ENCODE data around the gene LFNG. TPM values are rescaled to one million over a fixed set of nuclear protein-coding genes. Genes with fewer than 3 reads are reported as not detected.
A peak's percentile ranks its signal among the peaks of the same experiment; 100 is the strongest.

The LFNG gene
- total RNA-seq, 1 donor from 2014 or later = 58.0 TPM

DNA sequence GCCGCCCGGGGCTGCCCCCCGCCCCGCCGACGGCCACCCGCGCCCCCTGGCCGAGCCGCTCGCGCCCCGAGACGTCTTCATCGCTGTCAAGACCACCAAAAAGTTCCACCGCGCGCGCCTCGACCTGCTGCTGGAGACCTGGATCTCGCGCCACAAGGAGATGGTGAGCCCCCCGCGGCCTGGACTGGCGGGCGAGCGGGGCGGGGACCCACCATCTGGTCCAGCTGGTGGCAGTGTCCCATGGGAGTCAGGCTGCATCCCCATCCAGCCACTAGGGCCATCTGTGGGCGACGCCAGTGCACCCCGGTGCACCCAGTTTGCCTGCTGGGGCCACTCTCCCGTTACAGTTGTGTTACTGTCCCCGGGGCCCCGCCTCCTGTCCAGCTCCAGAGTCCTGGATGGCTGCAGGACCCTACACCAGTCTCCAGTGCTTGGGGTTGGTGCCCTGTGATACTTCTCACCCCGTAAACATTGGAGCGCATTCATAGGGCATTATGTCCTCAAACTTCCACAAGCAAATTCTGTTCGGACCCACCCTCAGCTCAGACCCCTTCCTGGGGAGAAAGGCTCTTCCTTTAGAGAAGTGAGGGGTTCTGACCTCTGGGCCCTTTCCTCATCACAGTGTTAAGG is 672 bp downstream of the LFNG start:
- Mint-ChIP-seq H3K4me3 (peak overlapping the region; percentile 96), H3K27ac (peak overlapping the region; percentile 69), H3K36me3 (peaks cover 2% of the 10 kb centered on the region), H3K4me1 (peaks cover 51% of the 10 kb centered on the region), H3K27me3 (ENCODE audit: insufficient read depth, low read depth) (peaks cover 13% of the 10 kb centered on the region), H3K9me3 (no peaks in the 10 kb centered on the region)
- H3F3A ChIP-seq (ENCODE audit: low read depth) = peaks cover 59% of the 10 kb centered on the region
- peak overlapping the region; percentile 74 for H3K4me3 ChIP-seq
- TF ChIP-seq EZH2 (IDR thresholded peaks at IDR 0.05) = no peak
- TF ChIP-seq EZH2phosphoT487 (IDR thresholded peaks at IDR 0.05) = no peak
- TF ChIP-seq, protein P1, sequence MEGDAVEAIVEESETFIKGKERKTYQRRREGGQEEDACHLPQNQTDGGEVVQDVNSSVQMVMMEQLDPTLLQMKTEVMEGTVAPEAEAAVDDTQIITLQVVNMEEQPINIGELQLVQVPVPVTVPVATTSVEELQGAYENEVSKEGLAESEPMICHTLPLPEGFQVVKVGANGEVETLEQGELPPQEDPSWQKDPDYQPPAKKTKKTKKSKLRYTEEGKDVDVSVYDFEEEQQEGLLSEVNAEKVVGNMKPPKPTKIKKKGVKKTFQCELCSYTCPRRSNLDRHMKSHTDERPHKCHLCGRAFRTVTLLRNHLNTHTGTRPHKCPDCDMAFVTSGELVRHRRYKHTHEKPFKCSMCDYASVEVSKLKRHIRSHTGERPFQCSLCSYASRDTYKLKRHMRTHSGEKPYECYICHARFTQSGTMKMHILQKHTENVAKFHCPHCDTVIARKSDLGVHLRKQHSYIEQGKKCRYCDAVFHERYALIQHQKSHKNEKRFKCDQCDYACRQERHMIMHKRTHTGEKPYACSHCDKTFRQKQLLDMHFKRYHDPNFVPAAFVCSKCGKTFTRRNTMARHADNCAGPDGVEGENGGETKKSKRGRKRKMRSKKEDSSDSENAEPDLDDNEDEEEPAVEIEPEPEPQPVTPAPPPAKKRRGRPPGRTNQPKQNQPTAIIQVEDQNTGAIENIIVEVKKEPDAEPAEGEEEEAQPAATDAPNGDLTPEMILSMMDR (IDR thresholded peaks at IDR 0.05) = peak; percentile 15
- peaks cover 61% of the 10 kb centered on the region for H3K4me1 ChIP-seq
- no peak overlapping the region for H2AFZ ChIP-seq (replicated peaks)
- H3K9me3 ChIP-seq (ENCODE audit: low read depth) = no peaks in the 10 kb centered on the region
- peak overlapping the region; percentile 90 for H3K4me2 ChIP-seq
- H3K79me2 ChIP-seq (ENCODE audit: low read depth) = peaks cover 50% of the 10 kb centered on the region
- no peaks in the 10 kb centered on the region for H3K36me3 ChIP-seq
- peak; percentile 61 for DNase-seq (ENCODE audit: low spot score)
- H3K27ac ChIP-seq = no peak overlapping the region
- peaks cover 10% of the 10 kb centered on the region for H3K27me3 ChIP-seq
- peak overlapping the region; percentile 43 for H3K9ac ChIP-seq
- H4K20me1 ChIP-seq (ENCODE audit: low read depth) = peaks cover 52% of the 10 kb centered on the region

DNA sequence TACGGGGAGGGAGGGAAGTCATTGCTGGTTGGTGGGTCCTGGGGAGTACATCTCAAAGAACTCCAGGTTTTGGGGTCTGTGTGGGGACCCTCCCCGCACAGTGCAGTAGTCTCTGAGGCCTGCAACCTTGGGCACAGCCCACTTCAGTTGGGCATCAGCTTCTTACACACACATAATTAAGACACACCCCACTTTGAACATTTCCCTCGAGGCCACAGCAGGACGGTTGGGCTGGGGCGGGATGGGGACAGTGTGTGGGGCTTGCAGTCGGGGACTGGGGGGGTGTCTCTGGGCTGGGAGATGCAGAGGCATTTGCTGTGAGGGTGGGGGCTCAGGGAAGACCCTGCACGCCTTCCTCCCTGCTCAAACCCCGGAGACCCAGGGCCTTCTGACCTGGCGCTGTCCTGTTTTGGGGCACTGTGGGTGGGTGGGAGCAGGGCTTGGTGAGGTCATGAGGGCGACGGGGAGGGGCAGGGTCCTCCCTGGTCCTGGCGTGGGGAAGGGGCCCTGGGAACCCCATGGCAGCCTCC is 1.3 kb downstream of the LFNG start:
- Mint-ChIP-seq H3K4me1 (peaks cover 54% of the 10 kb centered on the region), H3K27me3 (ENCODE audit: insufficient read depth, low read depth) (peaks cover 13% of the 10 kb centered on the region), H3K4me3 (peak overlapping the region; percentile 96), H3K36me3 (peaks cover 4% of the 10 kb centered on the region), H3K9me3 (no peaks in the 10 kb centered on the region), H3K27ac (peak overlapping the region; percentile 69)
- H3K27ac ChIP-seq = no peak overlapping the region
- H2AFZ ChIP-seq (replicated peaks) = no peak overlapping the region
- no peak for DNase-seq (ENCODE audit: low spot score)
- TF ChIP-seq EZH2phosphoT487 (IDR thresholded peaks at IDR 0.05) (no peak), EZH2 (IDR thresholded peaks at IDR 0.05) (no peak)
- TF ChIP-seq, protein P1 (IDR thresholded peaks at IDR 0.05) = no peak
- peaks cover 10% of the 10 kb centered on the region for H3K27me3 ChIP-seq
- no peaks in the 10 kb centered on the region for H3K9me3 ChIP-seq (ENCODE audit: low read depth)
- H3K36me3 ChIP-seq = no peaks in the 10 kb centered on the region
- H3K4me1 ChIP-seq = peaks cover 67% of the 10 kb centered on the region
- peaks cover 64% of the 10 kb centered on the region for H3F3A ChIP-seq (ENCODE audit: low read depth)
- peak overlapping the region; percentile 74 for H3K4me3 ChIP-seq
- H4K20me1 ChIP-seq (ENCODE audit: low read depth) = peaks cover 58% of the 10 kb centered on the region
- peak overlapping the region; percentile 90 for H3K4me2 ChIP-seq
- H3K9ac ChIP-seq = peak overlapping the region; percentile 43
- H3K79me2 ChIP-seq (ENCODE audit: low read depth) = peaks cover 56% of the 10 kb centered on the region

DNA sequence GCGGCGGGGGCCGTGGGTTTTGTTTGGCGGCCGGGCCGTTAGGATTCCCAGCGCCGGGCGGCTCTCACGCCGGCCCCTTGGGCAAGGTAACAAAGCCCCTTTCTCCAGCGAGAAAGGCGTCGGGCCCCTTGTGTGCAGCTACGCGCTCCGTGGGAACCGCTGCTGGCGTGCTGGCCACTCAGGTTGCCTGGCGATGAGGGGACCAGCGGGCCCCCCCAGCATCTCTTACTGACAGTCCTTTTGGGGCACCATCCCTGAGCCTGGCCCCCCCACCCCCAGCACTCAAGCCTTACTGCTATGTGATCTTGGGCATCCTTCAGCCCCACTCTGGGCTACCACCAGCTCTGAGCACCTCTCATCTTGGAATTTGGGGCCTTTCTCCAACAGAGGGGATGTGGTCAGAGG is 1.8 kb downstream of the LFNG start:
- Histone ChIP-seq H3K4me2 (peak overlapping the region; percentile 90), H3K9me3 (ENCODE audit: low read depth) (no peaks in the 10 kb centered on the region), H3K27ac (no peak overlapping the region), H3K27me3 (peaks cover 10% of the 10 kb centered on the region), H3K79me2 (ENCODE audit: low read depth) (peaks cover 61% of the 10 kb centered on the region), H3F3A (ENCODE audit: low read depth) (peaks cover 68% of the 10 kb centered on the region), H2AFZ (replicated peaks) (no peak overlapping the region), H3K4me3 (peak overlapping the region; percentile 74), H3K9ac (peak overlapping the region; percentile 43), H3K36me3 (no peaks in the 10 kb centered on the region), H4K20me1 (ENCODE audit: low read depth) (peaks cover 63% of the 10 kb centered on the region), H3K4me1 (peaks cover 71% of the 10 kb centered on the region)
- peaks cover 51% of the 10 kb centered on the region for H3K4me1 Mint-ChIP-seq
- peaks cover 13% of the 10 kb centered on the region for H3K27me3 Mint-ChIP-seq (ENCODE audit: insufficient read depth, low read depth)
- no peak overlapping the region for H3K27ac Mint-ChIP-seq
- H3K9me3 Mint-ChIP-seq = no peaks in the 10 kb centered on the region
- peaks cover 4% of the 10 kb centered on the region for H3K36me3 Mint-ChIP-seq
- no peak for TF ChIP-seq EZH2phosphoT487 (IDR thresholded peaks at IDR 0.05)
- no peak for TF ChIP-seq EZH2 (IDR thresholded peaks at IDR 0.05)
- TF ChIP-seq, protein P1 (IDR thresholded peaks at IDR 0.05) = no peak
- DNase-seq (ENCODE audit: low spot score) = peak; percentile 66
- H3K4me3 Mint-ChIP-seq = peak overlapping the region; percentile 96

Data from neural progenitor cell (in vitro differentiated cells).